NCI-H2081 (cell line): ENCODE results near the gene PTPRD.

Source experiments
- DNase-seq, 2 experiments: peaks; one replicate each; lab custom pipeline; 2025; lab: John Stamatoyannopoulos, UW

Gene PTPRD

DNA sequence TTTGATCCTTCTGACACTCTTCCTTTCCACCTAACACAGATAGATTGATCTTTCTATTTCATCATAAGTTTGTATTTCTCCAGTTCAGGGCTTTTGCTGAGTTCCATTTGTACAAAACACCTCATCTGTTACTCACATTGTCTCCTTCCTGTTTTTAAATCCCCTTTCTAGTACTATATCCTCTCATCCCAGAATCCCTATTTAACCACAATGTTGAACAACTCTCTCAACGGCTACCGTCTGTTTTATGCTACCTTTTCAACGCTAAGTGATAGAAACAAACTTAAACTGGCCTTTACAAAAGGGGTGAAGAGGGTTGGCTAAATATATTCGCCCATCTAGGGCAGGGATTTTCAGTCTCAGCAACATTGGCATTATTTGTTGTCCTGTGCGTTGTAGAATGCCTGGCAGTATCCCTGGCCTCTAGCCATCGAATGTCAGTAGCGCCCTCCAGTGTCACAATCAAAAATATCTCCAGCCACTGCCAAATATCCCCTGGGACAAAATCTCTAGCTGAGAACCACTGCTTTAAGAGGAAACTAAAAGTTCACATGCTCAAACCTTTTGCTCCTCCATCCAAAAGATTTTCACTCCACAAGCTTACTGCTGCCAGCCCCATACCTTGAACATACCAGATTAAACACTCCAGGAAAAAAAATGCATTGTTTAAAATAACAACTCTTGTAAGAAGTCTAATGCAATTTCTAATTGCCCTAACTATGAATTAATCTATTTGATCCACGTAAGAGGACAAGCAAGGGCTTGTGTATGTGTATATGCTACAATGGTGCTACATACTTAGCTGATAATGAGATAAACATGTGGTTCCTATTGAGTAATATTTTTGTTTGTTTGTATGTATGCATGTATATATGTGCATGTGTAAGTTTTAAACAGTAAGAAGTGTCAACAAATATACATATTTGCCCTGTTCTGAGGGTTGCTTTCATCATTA lies 344.0 kb downstream of the PTPRD start:
- peak; percentile 78 for DNase-seq

DNA sequence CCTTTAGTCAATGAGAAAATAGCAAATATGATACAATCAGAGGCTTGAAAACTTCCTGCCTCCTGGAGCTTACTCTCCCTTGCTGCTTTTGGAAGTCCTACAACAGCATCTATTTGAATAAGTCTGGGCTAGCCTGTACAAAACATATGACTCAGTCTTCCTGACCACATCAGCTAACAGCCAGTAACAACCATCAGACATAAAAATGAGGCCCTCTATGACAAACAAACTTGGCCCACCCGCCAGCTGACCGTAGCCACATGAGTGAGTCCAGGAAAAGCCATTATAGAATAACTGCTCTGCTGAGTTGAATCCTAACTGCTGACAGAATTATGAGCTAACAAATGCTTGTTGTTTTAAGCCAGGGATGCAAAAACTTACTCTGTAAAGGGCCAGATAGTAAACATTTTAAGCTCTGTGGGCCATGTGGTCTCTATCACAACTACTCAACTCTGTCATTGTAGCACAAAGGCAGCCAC lies 347.6 kb downstream of the PTPRD start:
- DNase-seq = no peak

DNA sequence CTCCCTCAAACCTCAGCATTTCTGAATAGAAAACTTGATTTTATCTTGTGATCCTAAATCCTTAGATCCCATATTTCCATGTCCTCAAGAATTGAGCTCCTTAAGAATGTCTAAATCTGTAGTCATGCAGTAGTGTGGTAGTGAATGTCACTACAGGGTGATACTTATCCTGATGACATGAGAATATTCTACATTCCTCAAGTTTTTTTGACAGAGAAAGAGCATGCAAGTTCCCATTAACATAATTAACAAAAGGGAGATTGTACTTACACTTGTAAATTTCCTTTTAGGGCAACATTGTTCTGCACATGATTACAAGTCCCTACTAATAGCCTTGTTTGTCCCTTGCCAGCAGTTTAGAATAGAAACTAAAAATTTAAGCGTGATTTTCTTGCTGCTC lies 352.3 kb downstream of the PTPRD start:
- no peak for DNase-seq

DNA sequence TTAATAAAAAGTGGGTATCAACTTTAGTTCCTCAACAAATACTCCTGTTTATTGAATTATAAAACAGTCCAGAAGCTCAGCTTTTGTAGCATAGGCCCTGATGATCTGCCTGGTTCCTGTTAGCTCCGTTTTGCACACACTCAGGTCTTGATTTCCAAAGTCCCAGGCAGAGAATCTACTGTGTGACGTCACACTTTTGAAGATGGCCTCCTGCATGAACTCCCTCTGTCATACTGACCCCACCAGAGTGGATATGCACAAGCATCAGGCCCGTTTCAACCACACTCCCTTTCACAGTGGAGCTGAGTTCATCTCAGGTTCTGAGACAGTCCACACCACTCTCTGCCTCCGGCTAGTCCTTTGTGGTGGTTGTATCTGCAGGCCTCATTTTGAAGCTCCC lies 353.1 kb downstream of the PTPRD start:
- DNase-seq = no peak

DNA sequence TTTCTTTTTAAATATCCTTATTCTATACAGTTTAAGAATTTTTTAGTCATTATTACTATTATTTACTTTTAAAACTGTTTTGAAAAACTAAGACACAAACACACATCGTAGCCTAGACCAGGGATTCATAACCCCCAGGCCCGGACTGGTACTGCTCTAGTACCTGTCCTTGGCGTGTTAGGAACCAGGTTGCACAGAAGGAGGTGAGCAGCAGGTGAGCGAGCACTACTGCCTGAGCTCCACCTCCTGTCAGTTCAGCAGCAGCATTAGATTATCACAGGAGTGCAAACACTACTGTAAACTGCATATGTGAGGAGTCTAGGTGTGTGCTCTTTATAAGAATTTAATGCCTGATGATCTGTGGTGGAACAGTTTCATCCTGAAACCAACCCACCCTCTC lies 357.0 kb downstream of the PTPRD start:
- peak in 1 of 2 experiments; percentile 25 for DNase-seq

DNA sequence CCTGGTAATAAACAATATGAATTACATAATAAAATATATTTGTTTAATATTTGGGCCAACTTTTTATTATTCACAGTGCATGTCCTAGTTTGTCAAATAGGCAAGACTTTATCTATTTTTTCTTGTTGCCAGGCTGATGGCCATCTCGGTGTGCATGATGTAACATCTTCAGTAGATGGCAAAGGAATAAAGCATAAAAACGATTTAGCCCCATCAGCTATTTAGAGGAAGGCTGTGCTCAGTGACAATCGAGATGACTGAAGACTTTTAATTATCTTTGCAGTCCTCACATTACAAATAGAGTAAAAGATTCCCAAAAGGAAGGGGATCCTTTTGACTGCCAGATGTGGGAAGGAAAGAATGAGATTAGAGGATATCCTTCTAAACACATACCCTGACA lies 358.5 kb downstream of the PTPRD start:
- no peak for DNase-seq

DNA sequence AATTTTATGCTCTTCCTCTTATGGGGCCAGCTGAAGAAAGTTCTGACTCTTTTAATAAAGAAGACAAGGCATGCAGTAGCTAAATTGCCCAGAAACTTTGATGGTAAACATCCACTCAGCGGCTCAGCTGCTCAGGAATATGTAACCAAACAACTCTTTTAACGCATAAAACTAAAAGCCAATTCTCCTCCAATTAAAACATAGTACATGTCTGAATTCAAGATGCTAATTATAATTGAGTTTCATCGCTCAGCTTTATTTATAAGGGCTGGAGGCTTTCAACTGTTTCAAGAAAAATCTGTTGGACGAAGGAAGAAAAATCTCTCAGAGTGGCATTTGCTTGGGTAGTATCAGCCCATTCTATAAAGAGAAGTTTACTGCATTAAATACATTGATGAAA lies 359.5 kb downstream of the PTPRD start:
- no peak for DNase-seq

DNA sequence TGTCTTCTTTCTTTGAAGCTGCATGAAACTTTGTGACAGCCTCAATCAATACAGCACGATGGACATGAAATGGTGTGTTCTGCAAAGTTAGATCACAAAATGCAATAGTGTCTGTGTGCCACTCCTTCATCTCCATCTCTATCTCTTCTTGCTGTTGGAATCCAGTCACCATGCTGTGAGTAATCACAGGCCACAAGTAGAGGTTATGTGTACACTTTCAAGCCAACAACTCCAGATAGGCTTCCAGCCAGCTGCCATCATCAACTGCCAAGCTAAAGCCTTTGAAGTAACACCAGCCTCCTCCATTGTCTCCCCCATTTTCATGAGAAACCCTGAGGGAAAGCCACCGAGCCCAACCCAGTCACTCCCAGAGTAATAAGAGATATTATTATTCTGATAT lies 360.6 kb downstream of the PTPRD start:
- DNase-seq = no peak

DNA sequence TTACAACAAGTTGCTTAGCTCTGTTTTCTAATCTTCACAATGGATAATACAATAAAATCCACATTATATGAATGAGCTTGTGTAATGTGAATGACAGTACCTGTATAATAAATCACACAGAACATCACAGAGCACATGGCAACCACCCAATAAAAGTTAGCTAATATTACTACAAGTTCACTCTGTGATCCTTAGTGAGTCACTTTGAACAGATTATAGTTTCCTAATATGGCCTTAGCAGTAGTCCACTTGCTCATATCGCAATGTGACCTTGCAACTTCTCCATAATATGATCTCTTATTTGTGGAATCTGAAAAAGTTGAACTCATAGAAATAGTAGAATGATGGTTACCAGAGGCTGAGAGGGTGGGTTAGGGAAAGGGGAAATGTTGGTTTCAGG lies 361.3 kb downstream of the PTPRD start:
- no peak for DNase-seq

DNA sequence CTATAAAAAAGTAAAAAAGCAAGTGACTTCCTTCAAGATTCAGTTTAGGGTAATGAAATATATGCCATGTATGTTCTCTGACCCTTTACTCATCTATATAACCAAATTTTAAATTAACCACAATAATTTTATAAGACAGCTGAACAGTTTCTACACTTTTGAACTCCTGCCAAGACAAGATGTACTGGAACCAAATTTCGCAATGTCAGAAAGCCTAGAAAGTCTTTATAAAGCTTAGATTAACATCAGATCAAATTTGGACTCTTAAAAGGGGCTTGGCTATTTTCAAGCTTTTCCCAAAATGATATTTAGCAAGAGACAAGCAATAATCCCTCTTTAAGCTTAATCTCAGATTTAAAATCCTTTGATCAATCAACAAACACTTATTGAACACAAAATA lies 362.6 kb downstream of the PTPRD start:
- no peak for DNase-seq

DNA sequence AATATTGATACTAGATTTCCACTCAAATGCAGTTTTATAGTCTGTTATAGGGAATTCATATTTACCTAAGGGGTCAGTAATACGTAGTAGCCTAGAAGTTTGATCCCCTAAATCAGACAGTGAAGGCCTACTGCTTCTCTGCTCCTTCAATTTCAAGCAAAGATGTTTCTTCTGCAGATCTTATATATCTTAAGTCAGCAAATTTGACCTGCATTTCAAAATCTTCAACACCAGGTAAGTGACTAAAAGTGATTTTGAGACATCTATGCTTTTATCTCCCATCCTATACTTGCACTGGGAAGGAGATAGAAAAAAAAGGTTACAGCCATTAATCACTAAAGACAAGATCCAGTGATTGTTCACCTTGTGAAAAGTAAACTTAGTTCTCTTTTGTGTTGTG lies 363.9 kb downstream of the PTPRD start:
- DNase-seq = no peak

DNA sequence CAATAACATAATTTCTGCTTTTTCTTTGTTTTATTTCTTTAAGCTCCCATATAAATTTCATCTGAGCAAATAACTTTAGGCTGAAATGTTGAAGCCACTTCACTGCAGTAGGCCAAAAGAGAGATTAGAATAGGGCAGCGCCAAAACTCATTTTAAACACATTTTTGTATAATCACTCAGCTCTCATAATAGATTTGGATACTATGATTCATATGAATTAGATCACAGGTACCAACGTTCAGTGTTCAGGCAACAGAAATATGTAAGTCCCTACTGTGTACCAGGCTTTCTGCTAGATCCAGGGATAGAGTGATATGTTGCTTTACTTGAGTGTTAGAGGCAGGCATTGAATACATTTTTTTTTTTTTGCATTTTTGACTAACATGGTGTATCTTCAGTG lies 370.5 kb downstream of the PTPRD start:
- DNase-seq = no peak

DNA sequence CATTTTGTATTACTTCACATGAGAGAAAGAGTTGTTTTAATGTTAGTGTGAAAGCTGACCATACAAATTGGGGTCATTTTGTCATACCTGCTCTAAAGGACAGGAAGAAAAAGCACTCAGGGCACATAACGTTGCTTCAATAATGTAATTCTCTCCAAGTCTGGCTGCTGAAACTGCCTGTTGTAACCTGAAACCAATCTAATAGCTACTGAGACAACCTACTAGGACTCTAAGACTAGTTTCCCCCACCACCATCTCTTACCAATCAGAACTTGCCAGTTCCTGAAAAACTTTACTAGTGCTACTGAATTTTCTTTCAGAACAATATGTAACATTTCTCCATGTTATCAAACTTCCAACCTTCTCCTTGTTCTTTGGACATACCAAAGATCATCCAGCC lies 374.7 kb downstream of the PTPRD start:
- DNase-seq = no peak

DNA sequence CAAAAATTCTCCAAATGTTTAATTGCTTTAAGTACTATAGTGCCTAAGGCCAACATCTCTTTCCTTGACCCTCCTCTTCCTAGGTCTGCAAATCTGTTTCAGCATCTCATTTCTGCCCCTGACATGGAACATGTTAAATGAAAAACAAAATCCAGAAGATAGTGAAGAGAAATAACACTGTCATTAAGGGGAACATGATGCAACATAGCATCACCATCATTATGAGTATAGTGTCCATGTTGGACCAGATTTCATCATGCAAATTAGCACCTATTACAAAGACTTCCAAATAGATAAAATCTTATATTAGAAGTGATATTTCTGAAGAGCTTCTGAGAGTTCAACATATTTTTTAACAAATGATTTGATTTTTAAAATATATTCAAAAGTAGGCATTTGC lies 375.2 kb downstream of the PTPRD start:
- DNase-seq = no peak

DNA sequence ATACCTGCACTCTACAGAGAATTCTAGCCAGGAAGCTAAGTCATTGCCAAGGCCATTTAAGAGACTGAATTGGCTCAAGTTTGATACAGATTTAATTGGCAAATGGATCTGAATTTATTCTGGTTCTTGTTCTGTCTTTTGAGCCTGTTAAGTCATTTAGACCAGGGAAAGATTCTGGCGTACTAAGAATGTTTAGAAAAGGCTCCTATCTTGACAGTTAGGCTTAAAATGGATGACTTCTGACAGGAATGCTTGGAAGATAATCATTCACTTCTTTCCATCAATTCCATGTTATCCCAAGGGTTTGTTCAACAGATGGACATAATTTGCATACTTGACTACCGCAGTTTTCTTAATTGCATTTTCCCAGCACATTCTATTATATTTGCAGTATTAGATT lies 376.6 kb downstream of the PTPRD start:
- DNase-seq = no peak

DNA sequence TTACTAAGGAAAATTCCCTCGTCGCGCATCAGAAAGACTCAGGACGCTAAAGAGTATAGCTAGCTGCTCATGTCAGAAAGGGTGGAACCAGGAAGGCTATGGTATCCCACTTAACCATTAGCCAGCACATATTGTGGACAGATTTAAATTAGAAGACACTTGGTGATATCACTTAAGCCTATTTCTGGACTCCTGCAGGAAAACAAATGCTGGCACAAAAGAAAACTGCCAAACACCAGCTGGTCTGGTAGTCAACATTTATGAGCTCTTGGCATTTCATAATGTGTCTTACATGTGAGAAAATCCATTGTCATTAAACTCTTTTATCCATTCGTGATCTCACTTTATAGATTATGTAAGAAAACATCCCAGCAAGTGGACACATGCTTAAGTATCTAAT lies 377.4 kb downstream of the PTPRD start:
- DNase-seq = no peak

DNA sequence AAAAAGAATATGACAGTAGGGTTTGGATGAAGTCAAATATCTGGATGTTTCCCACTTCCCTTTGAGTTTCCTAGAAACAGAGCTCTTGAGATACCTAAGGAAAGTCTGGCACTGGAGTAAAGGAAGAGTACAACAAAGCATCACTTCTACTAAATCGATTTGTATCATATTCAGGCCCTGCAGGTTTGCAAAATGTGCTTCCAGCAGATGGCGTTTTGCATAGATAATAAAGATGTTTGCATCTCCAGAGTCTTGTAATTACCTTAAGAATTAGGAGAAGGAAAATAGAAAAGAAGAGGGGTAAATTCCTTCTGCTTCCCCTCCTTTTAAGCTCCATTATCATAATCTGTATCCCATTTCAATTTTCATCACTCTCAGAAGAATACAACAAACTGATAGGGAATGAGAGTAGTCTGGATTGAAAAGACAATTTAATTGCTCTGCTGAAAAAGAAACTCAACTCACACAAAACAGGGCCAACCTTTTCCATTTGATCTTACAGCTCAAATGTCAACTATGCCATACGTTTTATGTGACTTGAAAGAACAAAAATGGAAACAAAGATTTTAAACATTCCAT lies 380.4 kb downstream of the PTPRD start:
- DNase-seq = no peak

DNA sequence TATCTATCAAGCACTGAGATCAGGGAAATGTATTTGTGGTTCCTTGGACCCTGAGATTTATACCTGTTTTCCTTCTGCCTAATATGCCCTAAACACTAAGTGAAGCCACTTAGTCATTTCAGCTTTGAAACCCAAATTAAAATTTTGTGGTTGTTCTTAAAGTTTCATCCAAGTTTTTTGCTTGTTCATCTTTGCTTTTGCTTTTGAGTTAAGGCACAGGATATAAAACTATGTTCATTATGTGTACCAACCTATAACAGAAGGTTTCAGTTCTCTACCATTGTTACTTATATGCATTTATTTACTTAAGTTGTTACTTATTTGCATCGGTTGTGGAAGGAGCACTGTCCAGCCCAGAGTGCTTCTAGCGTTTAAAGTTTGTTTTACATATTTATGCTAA lies 382.3 kb downstream of the PTPRD start:
- no peak for DNase-seq

DNA sequence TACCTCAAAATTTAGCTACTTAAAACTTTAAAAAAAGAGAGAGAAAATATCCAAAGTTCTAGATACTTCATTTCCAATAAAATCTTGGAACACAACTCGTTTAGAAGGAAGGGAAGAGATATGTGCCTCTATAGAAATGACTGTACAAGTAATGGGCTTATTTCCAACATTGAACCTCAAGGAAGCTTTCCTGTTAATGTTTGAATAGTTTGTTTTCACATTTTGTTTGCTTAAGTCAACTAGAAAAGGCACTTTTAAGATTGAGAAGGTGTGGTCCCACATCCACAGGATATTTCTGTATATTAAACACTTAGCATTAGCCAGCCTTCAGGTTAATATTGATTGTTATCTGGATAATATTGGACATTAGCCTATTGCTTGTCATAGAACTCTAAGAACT lies 384.7 kb downstream of the PTPRD start:
- no peak for DNase-seq

DNA sequence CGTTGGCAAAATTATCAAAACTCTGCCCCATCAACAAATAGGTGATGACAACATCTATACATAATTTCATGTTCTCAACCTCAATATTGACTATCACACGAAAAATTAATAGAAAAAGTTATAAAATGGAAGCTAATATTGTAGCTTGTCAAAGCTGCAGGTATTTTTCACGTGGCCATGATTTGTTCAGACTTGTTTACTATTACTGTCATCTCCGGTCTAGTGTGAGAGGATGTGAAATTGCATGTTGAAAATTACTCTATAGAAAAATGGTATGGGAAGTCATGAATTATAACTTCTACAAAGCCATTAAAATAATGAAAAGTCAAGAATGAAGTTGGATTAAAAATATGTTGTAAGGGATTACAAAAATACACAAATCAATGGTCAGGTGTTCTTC lies 385.8 kb downstream of the PTPRD start:
- DNase-seq = no peak

DNA sequence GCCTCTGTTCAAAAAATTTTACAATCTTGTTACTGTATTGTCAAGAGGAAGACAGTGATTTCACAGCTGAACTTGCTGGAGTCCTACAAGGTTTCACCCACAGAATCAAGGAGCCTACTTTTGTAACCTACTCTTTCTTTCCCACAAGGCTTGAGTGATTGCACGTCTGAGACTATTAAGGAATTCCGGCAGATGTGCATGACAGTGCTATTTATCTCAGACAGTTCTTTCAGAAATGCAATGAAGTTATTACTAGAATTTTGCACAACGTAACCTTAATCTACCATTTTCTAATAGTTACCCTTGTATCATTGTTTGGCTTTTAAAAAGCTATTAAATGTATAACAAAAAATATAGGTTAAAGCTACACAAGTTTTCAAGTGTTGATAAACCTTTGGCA lies 400.1 kb downstream of the PTPRD start:
- no peak for DNase-seq

DNA sequence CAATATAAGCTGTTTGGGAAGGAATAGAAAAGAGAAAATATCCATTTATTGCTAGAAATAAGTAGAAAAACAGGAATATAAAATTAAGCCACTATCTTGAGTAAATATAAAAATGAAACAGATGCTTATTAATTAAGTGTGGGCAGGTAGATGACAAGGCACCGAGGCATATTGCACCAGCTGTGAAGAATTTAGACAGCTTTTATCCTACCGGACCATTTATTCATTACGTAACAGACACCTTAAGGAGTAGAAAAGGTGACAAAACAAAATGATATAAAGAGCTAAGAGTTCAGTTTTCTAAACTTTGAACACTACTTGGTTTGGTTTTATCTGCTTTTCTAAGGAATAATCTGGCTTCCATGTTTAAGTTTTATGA lies 404.1 kb downstream of the PTPRD start:
- peak in 1 of 2 experiments; percentile 31 for DNase-seq

DNA sequence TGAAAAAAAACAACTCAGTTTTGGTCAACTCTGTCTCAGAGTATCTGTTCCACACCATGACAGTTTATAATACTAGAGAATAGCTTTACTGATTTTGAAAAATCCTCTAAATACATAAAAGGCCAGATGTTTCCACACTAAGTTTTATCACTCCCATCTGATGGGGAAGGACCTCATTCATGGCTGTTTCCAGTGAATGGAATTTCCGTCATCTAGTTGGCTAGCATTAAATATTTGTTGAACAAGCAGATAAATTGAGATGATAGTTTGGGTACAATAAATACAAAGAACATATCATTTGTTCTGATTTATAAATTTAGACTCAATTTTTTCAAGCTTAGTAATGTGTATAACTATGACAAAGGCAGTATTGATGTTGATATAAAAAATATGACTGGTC lies 408.5 kb downstream of the PTPRD start:
- no peak for DNase-seq

DNA sequence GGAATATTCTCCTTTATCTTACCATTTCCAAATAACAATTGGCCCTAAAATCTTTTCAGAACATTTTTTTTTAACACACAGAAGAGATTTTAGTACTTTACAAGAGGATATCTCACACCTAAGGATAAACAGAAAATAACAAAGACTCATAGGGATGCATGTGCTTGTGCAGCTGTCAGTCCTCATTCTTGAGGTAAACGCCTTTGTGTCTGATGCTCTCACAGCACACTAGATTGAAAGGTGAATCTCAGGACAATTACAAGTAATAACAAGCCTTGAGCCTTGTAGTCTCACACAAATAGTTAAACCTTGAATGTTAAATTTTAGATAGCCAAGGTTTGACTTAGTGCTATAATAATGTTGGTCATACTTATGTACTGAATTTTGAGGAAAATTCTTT lies 439.2 kb downstream of the PTPRD start:
- DNase-seq = peak; percentile 37 to 46
